Neuronal stem cell (in vitro differentiated cells): ENCODE data around the gene AZIN2.

Experiments
- DNase-seq: peaks from one replicate; pipeline ENCODE4 v3.0.0-alpha.2; 2013; ENCODE audit warnings: low spot score
- H2AFZ ChIP-seq: one replicate; pipeline ENCODE4 v1.6.1; 2013; ENCODE audit warnings: mild to moderate bottlenecking, low read length, inconsistent platforms
- H2AK5ac ChIP-seq: 2 replicates; pipeline ENCODE4 v1.6.1; 2013; ENCODE audit warnings: low read depth, mild to moderate bottlenecking, inconsistent platforms, low read length, moderate library complexity, mixed read lengths
- H2BK120ac ChIP-seq: 2 replicates; pipeline ENCODE4 v1.6.1; 2013; ENCODE audit warnings: low read depth, mild to moderate bottlenecking, inconsistent platforms, low read length, moderate library complexity, mixed read lengths
- H2BK12ac ChIP-seq: one replicate; pipeline ENCODE4 v1.6.1; 2013; ENCODE audit warnings: low read length, inconsistent platforms
- H2BK15ac ChIP-seq: 2 replicates; pipeline ENCODE4 v1.6.1; 2013; ENCODE audit warnings: mild to moderate bottlenecking, low read length, inconsistent platforms, mixed read lengths
- H2BK5ac ChIP-seq: one replicate; pipeline ENCODE4 v1.6.1; 2013; ENCODE audit warnings: inconsistent platforms, mild to moderate bottlenecking, low read length, moderate library complexity
- H3K14ac ChIP-seq: one replicate; pipeline ENCODE4 v1.6.1; 2013; ENCODE audit warnings: low read length, inconsistent platforms
- H3K18ac ChIP-seq: 2 replicates; pipeline ENCODE4 v1.6.1; 2013; ENCODE audit warnings: low read length, inconsistent platforms
- H3K23ac ChIP-seq: 2 replicates; pipeline ENCODE4 v1.6.1; 2013; ENCODE audit warnings: low read depth, mild to moderate bottlenecking, mixed read lengths, low read length, inconsistent platforms; ENCODE audit not compliant: poor library complexity
- H3K27ac ChIP-seq: replicated peaks from 3 replicates; pipeline ENCODE4 v1.5.1; 2013; ENCODE audit warnings: low read length, inconsistent platforms
- H3K27me3 ChIP-seq, 3 experiments: 2 replicates each; pipeline ENCODE4 v1.6.1; 2013; ENCODE audit warnings: low read length in 3 of 3, mild to moderate bottlenecking in 2 of 3, inconsistent platforms in 1 of 3, low read depth in 1 of 3, mixed read lengths in 1 of 3, moderate library complexity in 1 of 3; ENCODE audit not compliant: control insufficient read depth in 3 of 3, insufficient read depth in 3 of 3
- H3K36me3 ChIP-seq, 2 donors: replicated peaks in 1 of 2; 2 replicates each; pipeline ENCODE4 v1.6.1; 2013; ENCODE audit warnings: low read length in 2 of 2; ENCODE audit not compliant: control insufficient read depth in 2 of 2, insufficient read depth in 2 of 2
- H3K4ac ChIP-seq: 2 replicates; pipeline ENCODE4 v1.6.1; 2013; ENCODE audit warnings: inconsistent platforms, mild to moderate bottlenecking, low read length, moderate library complexity
- H3K4me1 ChIP-seq, 2 donors: 1 replicate in 1 of 2; 2 replicates in 1 of 2; pipeline ENCODE4 v1.6.1; 2013; ENCODE audit warnings: low read length in 2 of 2, low read depth in 1 of 2; ENCODE audit not compliant: control insufficient read depth in 2 of 2, insufficient read depth in 1 of 2
- H3K4me2 ChIP-seq: one replicate; pipeline ENCODE4 v1.6.1; 2013; ENCODE audit warnings: mild to moderate bottlenecking, low read length, inconsistent platforms; ENCODE audit not compliant: insufficient read depth, poor library complexity, severe bottlenecking
- H3K4me3 ChIP-seq, 2 donors: 2 replicates each; pipeline ENCODE4 v1.5.1; 2013; ENCODE audit warnings: low read length in 2 of 2, mild to moderate bottlenecking in 2 of 2, inconsistent platforms in 1 of 2, moderate library complexity in 1 of 2
- H3K79me1 ChIP-seq: one replicate; pipeline ENCODE4 v1.6.1; 2013; ENCODE audit warnings: low read depth, mild to moderate bottlenecking, inconsistent platforms, low read length, moderate library complexity
- H3K9ac ChIP-seq: one replicate; pipeline ENCODE4 v1.6.1; 2013; ENCODE audit warnings: mild to moderate bottlenecking, low read depth, low read length, inconsistent platforms; ENCODE audit not compliant: poor library complexity
- H3K9me3 ChIP-seq, 2 donors: replicated peaks in 1 of 2; 2 replicates each; pipeline versions ENCODE3 to v1.6.1; 2013; ENCODE audit warnings: low read length in 2 of 2, mild to moderate bottlenecking in 2 of 2, inconsistent platforms in 1 of 2, low read depth in 1 of 2, mixed read lengths in 1 of 2, moderate library complexity in 1 of 2; ENCODE audit not compliant: control insufficient read depth in 2 of 2, insufficient read depth in 1 of 2
- H4K8ac ChIP-seq: one replicate; pipeline ENCODE4 v1.6.1; 2013; ENCODE audit warnings: low read depth, mild to moderate bottlenecking, inconsistent platforms, low read length, moderate library complexity
- H4K91ac ChIP-seq: one replicate; pipeline ENCODE4 v1.6.1; 2013; ENCODE audit warnings: low read length, low read depth, mild to moderate bottlenecking, inconsistent platforms; ENCODE audit not compliant: poor library complexity
- WGBS, 2 donors: extraction: QIAGEN DNeasy Blood & Tissue Kit; methylation state at CpG; one replicate each; pipeline ENCODE4 v1.1.7; 2013; ENCODE audit warnings: missing lambda C conversion rate in 2 of 2, mixed read lengths in 1 of 2; ENCODE audit not compliant: insufficient read length in 2 of 2, insufficient replicate concordance in 1 of 2; ENCODE audit errors: extremely low coverage in 2 of 2; 5-methylcytosine and 5-hydroxymethylcytosine counted together

AZIN2 gene

GRCh38 chr1:33140153-33141149 lies 59.5 kb downstream of the AZIN2 start:
- Histone ChIP-seq H2BK120ac (no peak overlapping the region), H3K4me2 (no peak overlapping the region), H3K79me1 (no peaks in the 10 kb centered on the region), H2AFZ (no peak overlapping the region), H3K27me3 (no peaks in the 10 kb centered on the region), H2AK5ac (no peak overlapping the region), H3K23ac (no peak overlapping the region), H4K91ac (no peak overlapping the region), H3K18ac (no peak overlapping the region), H3K27ac (no peak overlapping the region), H3K4ac (no peak overlapping the region), H2BK5ac (no peak overlapping the region), H3K4me1 (peaks cover 11 to 15% of the 10 kb centered on the region in 2 donors), H3K9ac (no peak overlapping the region), H4K8ac (no peak overlapping the region), H3K9me3 (no peaks in the 10 kb centered on the region), H2BK12ac (no peak overlapping the region), H3K4me3 (no peak overlapping the region), H3K14ac (no peak overlapping the region), H2BK15ac (no peak overlapping the region), H3K36me3 (peaks cover 0 to 16% of the 10 kb centered on the region in 2 donors)
- WGBS, 2 donors, result no CpG with 5 or more reads among the region's 9 CpGs
- DNase-seq, result no peak

GRCh38 chr1:33141216-33141615 lies 60.3 kb downstream of the AZIN2 start:
- no peak overlapping the region for H3K23ac ChIP-seq
- no peak overlapping the region for H3K18ac ChIP-seq
- no peak overlapping the region for H3K9ac ChIP-seq
- no peaks in the 10 kb centered on the region for H3K27me3 ChIP-seq
- H2BK12ac ChIP-seq, result no peak overlapping the region
- H2AK5ac ChIP-seq, result no peak overlapping the region
- no peak overlapping the region for H3K4me2 ChIP-seq
- H3K36me3 ChIP-seq, result peaks cover 0 to 24% of the 10 kb centered on the region in 2 donors
- WGBS, 2 donors, result no CpG with 5 or more reads among the region's 2 CpGs
- H3K4me1 ChIP-seq, result peaks cover 11 to 15% of the 10 kb centered on the region in 2 donors
- no peak overlapping the region for H2AFZ ChIP-seq
- H4K8ac ChIP-seq, result no peak overlapping the region
- no peaks in the 10 kb centered on the region for H3K9me3 ChIP-seq
- no peak for DNase-seq
- no peak overlapping the region for H3K27ac ChIP-seq
- H3K4ac ChIP-seq, result no peak overlapping the region
- H3K79me1 ChIP-seq, result no peaks in the 10 kb centered on the region
- no peak overlapping the region for H2BK120ac ChIP-seq
- no peak overlapping the region for H3K4me3 ChIP-seq
- no peak overlapping the region for H3K14ac ChIP-seq
- no peak overlapping the region for H4K91ac ChIP-seq
- no peak overlapping the region for H2BK15ac ChIP-seq
- H2BK5ac ChIP-seq, result no peak overlapping the region

- Histone ChIP-seq H3K36me3 (peaks cover 1 to 29% of the 10 kb centered on the region in 2 donors), H3K4me3 (no peak overlapping the region), H3K4me1 (peaks cover 11 to 15% of the 10 kb centered on the region in 2 donors)
These were observed 60.8 kb downstream of the AZIN2 start for GRCh38 chr1:33141781-33142180.

GRCh38 chr1:33142483-33143064 lies 61.6 kb downstream of the AZIN2 start:
- Histone ChIP-seq H3K27ac (no peak overlapping the region), H3K9ac (no peak overlapping the region), H3K4me1 (peaks cover 11 to 15% of the 10 kb centered on the region in 2 donors), H2BK12ac (no peak overlapping the region), H3K23ac (no peak overlapping the region), H3K79me1 (no peaks in the 10 kb centered on the region), H4K8ac (no peak overlapping the region), H2BK120ac (no peak overlapping the region), H3K9me3 (no peaks in the 10 kb centered on the region), H3K18ac (no peak overlapping the region), H3K14ac (no peak overlapping the region), H2BK5ac (no peak overlapping the region), H3K4me2 (no peak overlapping the region), H2BK15ac (no peak overlapping the region), H3K27me3 (no peaks in the 10 kb centered on the region), H2AFZ (no peak overlapping the region), H3K4me3 (no peak overlapping the region), H2AK5ac (peak overlapping the region; percentile 40), H3K4ac (no peak overlapping the region), H3K36me3 (peaks cover 2 to 37% of the 10 kb centered on the region in 2 donors), H4K91ac (no peak overlapping the region)
- DNase-seq, result no peak
- WGBS, 2 donors, result no CpG with 5 or more reads among the region's 7 CpGs

More at GRCh38 chr1:33141781-33142180, 60.8 kb downstream of the AZIN2 start:
- WGBS, 2 donors, result no CpG with 5 or more reads among the region's 3 CpGs
- H2BK15ac ChIP-seq, result no peak overlapping the region
- H2BK5ac ChIP-seq, result no peak overlapping the region
- no peaks in the 10 kb centered on the region for H3K27me3 ChIP-seq
- no peak overlapping the region for H2AK5ac ChIP-seq
- no peak overlapping the region for H2AFZ ChIP-seq
- H2BK12ac ChIP-seq, result no peak overlapping the region
- no peak overlapping the region for H4K91ac ChIP-seq
- H3K14ac ChIP-seq, result no peak overlapping the region
- H3K79me1 ChIP-seq, result no peaks in the 10 kb centered on the region
- H3K27ac ChIP-seq, result no peak overlapping the region
- H3K4me2 ChIP-seq, result no peak overlapping the region
- no peak overlapping the region for H2BK120ac ChIP-seq
- no peak overlapping the region for H3K23ac ChIP-seq
- H3K9me3 ChIP-seq, result no peaks in the 10 kb centered on the region
- H4K8ac ChIP-seq, result no peak overlapping the region
- no peak overlapping the region for H3K4ac ChIP-seq
- no peak overlapping the region for H3K9ac ChIP-seq
- H3K18ac ChIP-seq, result peak overlapping the region; percentile 44
- DNase-seq, result no peak
